Neutrophil (primary cell): ENCODE data around the gene MGAT5B.

ENCODE experiments used
- H3K27ac ChIP-seq: fragments of 200-600 bp; sonication (generic); 2 replicates; pipeline ENCODE4 v1.5.1; 2016; ENCODE audit warnings: mild to moderate bottlenecking, moderate library complexity
- H3K27me3 ChIP-seq: fragments of 200-600 bp; sonication (generic); 2 replicates; pipeline ENCODE4 v1.6.0; 2016; ENCODE audit warnings: mild to moderate bottlenecking
- H3K36me3 ChIP-seq: fragments of 200-600 bp; sonication (generic); 2 replicates; pipeline ENCODE4 v1.5.1; 2017
- H3K4me1 ChIP-seq, 2 experiments: fragments of 200-600 bp in 1 of 2; sonication (generic) in 1 of 2; 1 replicate in 1 of 2; 2 replicates in 1 of 2; pipeline versions ENCODE4 v1.5.1 to v1.6.1; 2013 to 2016; ENCODE audit warnings: low read depth in 1 of 2, low read length in 1 of 2, mild to moderate bottlenecking in 1 of 2, moderate library complexity in 1 of 2; ENCODE audit not compliant: control insufficient read depth in 1 of 2, insufficient read depth in 1 of 2
- H3K4me3 ChIP-seq, 2 experiments: fragments of 200-600 bp in 1 of 2; sonication (generic) in 1 of 2; 1 replicate in 1 of 2; 2 replicates in 1 of 2; pipeline ENCODE4 v1.5.1; 2013 to 2016; ENCODE audit warnings: low read depth in 1 of 2, low read length in 1 of 2, mild to moderate bottlenecking in 1 of 2, moderate library complexity in 1 of 2
- H3K9me3 ChIP-seq: fragments of 200-600 bp; sonication (generic); 2 replicates; pipeline ENCODE4 v1.5.1; 2016
- CTCF ChIP-seq: fragments of 200-600 bp; sonication (generic); IDR thresholded peaks from 2 replicates; pipeline ENCODE4 v1.5.1; 2016; ENCODE audit warnings: antibody characterized with exemption

Gene MGAT5B

GRCh38 chr17:76917829-76918228 is 49.6 kb downstream of the MGAT5B start:
- Histone ChIP-seq H3K4me1 (no peaks in the 10 kb centered on the region), H3K4me3 (no peak overlapping the region), H3K27me3 (peaks cover 36% of the 10 kb centered on the region), H3K9me3 (no peaks in the 10 kb centered on the region), H3K27ac (no peak overlapping the region), H3K36me3 (no peaks in the 10 kb centered on the region)
- no peak for TF ChIP-seq CTCF

GRCh38 chr17:76918811-76919210 is 50.6 kb downstream of the MGAT5B start:
- TF ChIP-seq CTCF = no peak
- Histone ChIP-seq H3K4me3 (no peak overlapping the region), H3K4me1 (no peaks in the 10 kb centered on the region), H3K27me3 (peaks cover 36% of the 10 kb centered on the region), H3K27ac (no peak overlapping the region), H3K9me3 (no peaks in the 10 kb centered on the region), H3K36me3 (no peaks in the 10 kb centered on the region)

- TF ChIP-seq CTCF = no peak
- H3K36me3 ChIP-seq = no peaks in the 10 kb centered on the region
- H3K9me3 ChIP-seq = no peaks in the 10 kb centered on the region
- peaks cover 36% of the 10 kb centered on the region for H3K27me3 ChIP-seq
- H3K27ac ChIP-seq = no peak overlapping the region
- no peak overlapping the region for H3K4me3 ChIP-seq
- H3K4me1 ChIP-seq = no peaks in the 10 kb centered on the region
Measured at GRCh38 chr17:76920364-76921139, 52.3 kb downstream of the MGAT5B start.

GRCh38 chr17:76921340-76922036 is 53.3 kb downstream of the MGAT5B start:
- H3K27me3 ChIP-seq = peaks cover 36% of the 10 kb centered on the region

GRCh38 chr17:76922084-76922483 is 53.9 kb downstream of the MGAT5B start:
- H3K27ac ChIP-seq = no peak overlapping the region
- no peak overlapping the region for H3K4me3 ChIP-seq
- TF ChIP-seq CTCF = no peak
- H3K27me3 ChIP-seq = peaks cover 33% of the 10 kb centered on the region
- H3K9me3 ChIP-seq = no peaks in the 10 kb centered on the region
- no peaks in the 10 kb centered on the region for H3K4me1 ChIP-seq
- H3K36me3 ChIP-seq = no peaks in the 10 kb centered on the region

More at GRCh38 chr17:76921340-76922036, 53.3 kb downstream of the MGAT5B start:
- no peak for TF ChIP-seq CTCF
- Histone ChIP-seq H3K9me3 (no peaks in the 10 kb centered on the region), H3K4me1 (no peaks in the 10 kb centered on the region), H3K27ac (no peak overlapping the region), H3K4me3 (no peak overlapping the region), H3K36me3 (no peaks in the 10 kb centered on the region)
